ENCODE results near the gene FMNL2.

- TF ChIP-seq POLR2A (IDR thresholded peaks at IDR 0.05; ENCODE audit: low read depth, low read length) (no peak), POLR2AphosphoS5 (IDR thresholded peaks at IDR 0.05; ENCODE audit: low read depth, low read length) (no peak), TAF1 (IDR thresholded peaks at IDR 0.05; ENCODE audit: low read depth, low read length) (no peak)
These were observed 320.9 kb downstream of the FMNL2 start for GRCh38 chr2:152655880-152656279.
